H1 (cell line): Measurements from ENCODE around the gene PLA2G4E. TPM values are rescaled to one million over a fixed set of nuclear protein-coding genes. Genes with fewer than 3 reads are reported as not detected.
A peak's percentile ranks its signal among the peaks of the same experiment; 100 is the strongest.

Experiments used
- CTCF ChIA-PET: fragments of 300-600 bp; sonication (Branson Sonifier 250); formaldehyde crosslinking; loops from one replicate; lab custom pipeline; 2021; ENCODE audit not compliant: partially characterized antibody; lab: Charles Lee
- POLR2A ChIA-PET: fragments of 300-600 bp; sonication (Branson Sonifier 250); formaldehyde crosslinking; loops from one replicate; lab custom pipeline; 2021; ENCODE audit warnings: inconsistent platforms; ENCODE audit not compliant: partially characterized antibody; lab: Charles Lee
- DNase-seq, 2 experiments: peaks; one replicate each; pipeline versions ENCODE4 v3.0.0 to v3.0.0-alpha.2; 2010 to 2022; ENCODE audit warnings: low spot score in 2 of 2, low read depth in 1 of 2, mixed read lengths in 1 of 2
- FAIRE-seq: peaks from 2 replicates; lab custom pipeline; 2011; peaks lifted over from hg19 to GRCh38; lab: Jason Lieb, UNC
- H2AFZ ChIP-seq: 2 replicates; pipeline ENCODE4 v1.8.1; 2012; ENCODE audit warnings: low read length, inconsistent platforms
- H2AK5ac ChIP-seq: 2 replicates; pipeline ENCODE4 v1.6.1; 2013; ENCODE audit warnings: low read depth, low read length
- H2BK120ac ChIP-seq: replicated peaks from 2 replicates; pipeline ENCODE3; 2013; ENCODE audit warnings: low read depth, low read length, inconsistent platforms
- H2BK12ac ChIP-seq: 2 replicates; pipeline ENCODE4 v1.6.1; 2013; ENCODE audit warnings: low read depth, low read length
- H2BK15ac ChIP-seq: 2 replicates; pipeline ENCODE4 v1.6.1; 2013; ENCODE audit warnings: low read length
- H2BK20ac ChIP-seq: 2 replicates; pipeline ENCODE4 v1.6.1; 2013; ENCODE audit warnings: low read length
- H2BK5ac ChIP-seq: 2 replicates; pipeline ENCODE4 v1.6.1; 2013; ENCODE audit warnings: low read depth, low read length
- H3K14ac ChIP-seq: 2 replicates; pipeline ENCODE4 v1.6.1; 2013; ENCODE audit warnings: inconsistent platforms; ENCODE audit not compliant: insufficient read length
- H3K18ac ChIP-seq: 2 replicates; pipeline ENCODE4 v1.6.1; 2013; ENCODE audit warnings: low read length; ENCODE audit errors: extremely low read depth
- H3K23ac ChIP-seq: 2 replicates; pipeline ENCODE4 v1.6.1; 2013; ENCODE audit warnings: inconsistent platforms; ENCODE audit not compliant: insufficient read length
- H3K23me2 ChIP-seq: 2 replicates; pipeline ENCODE4 v1.6.1; 2013; ENCODE audit warnings: low read depth, low read length
- H3K27ac ChIP-seq: 2 replicates; pipeline ENCODE4 v1.6.1; 2011; ENCODE audit warnings: low read depth, low read length, inconsistent platforms
- H3K27me3 ChIP-seq, 4 experiments: replicated peaks in 1 of 4; 1 replicate in 1 of 4; 2 replicates in 3 of 4; pipeline versions ENCODE4 v1.6.1 to v1.8.1; 2011 to 2013; ENCODE audit warnings: low read length in 3 of 4, mild to moderate bottlenecking in 3 of 4, inconsistent platforms in 2 of 4, mixed read lengths in 2 of 4, moderate library complexity in 1 of 4; ENCODE audit not compliant: control insufficient read depth in 3 of 4, insufficient read depth in 3 of 4; ENCODE audit errors: extremely low read depth in 1 of 4
- H3K36me3 ChIP-seq, 4 experiments: 2 replicates each; pipeline versions ENCODE4 v1.6.1 to v1.8.1; 2011 to 2013; ENCODE audit warnings: mild to moderate bottlenecking in 4 of 4, low read length in 3 of 4, moderate library complexity in 2 of 4, control low read depth in 1 of 4, inconsistent platforms in 1 of 4; ENCODE audit not compliant: insufficient read depth in 4 of 4, control insufficient read depth in 2 of 4
- H3K4ac ChIP-seq: replicated peaks from 2 replicates; pipeline ENCODE3; 2013; ENCODE audit warnings: low read length, low read depth, mixed read lengths, inconsistent platforms; ENCODE audit not compliant: insufficient read length
- H3K4me1 ChIP-seq, 4 experiments: replicated peaks in 1 of 4; 1 replicate in 1 of 4; 2 replicates in 3 of 4; pipeline versions ENCODE4 v1.6.1 to v1.8.1; 2011 to 2013; ENCODE audit warnings: low read length in 3 of 4, inconsistent platforms in 2 of 4, mixed read lengths in 1 of 4; ENCODE audit not compliant: insufficient read depth in 4 of 4, control insufficient read depth in 3 of 4
- H3K4me2 ChIP-seq, 2 experiments: 2 replicates each; pipeline versions ENCODE4 v1.6.1 to v1.8.1; 2011 to 2013; ENCODE audit warnings: low read depth in 2 of 2, low read length in 2 of 2, control low read depth in 1 of 2, inconsistent platforms in 1 of 2, mild to moderate bottlenecking in 1 of 2; ENCODE audit not compliant: insufficient read depth in 1 of 2
- H3K4me3 ChIP-seq, 4 experiments: fragments of 200-600, 300-600 bp in 1 of 4; sonication (generic), shearing (Covaris generic), sonication (Bioruptor Twin) in 1 of 4; 2 replicates each; pipeline versions ENCODE4 v1.5.1 to v1.8.1; 2011 to 2016; ENCODE audit warnings: low read length in 4 of 4, low read depth in 3 of 4, control low read depth in 2 of 4, inconsistent platforms in 2 of 4, mild to moderate bottlenecking in 2 of 4, mixed read lengths in 1 of 4, moderate library complexity in 1 of 4; ENCODE audit not compliant: insufficient read depth in 2 of 4; ENCODE audit errors: extremely low read depth in 1 of 4
- H3K56ac ChIP-seq: replicated peaks from 2 replicates; pipeline ENCODE3; 2013; ENCODE audit warnings: low read depth, mild to moderate bottlenecking, mixed read lengths, low read length, inconsistent platforms; ENCODE audit not compliant: insufficient read length
- H3K79me1 ChIP-seq: 2 replicates; pipeline ENCODE4 v1.6.1; 2013; ENCODE audit warnings: low read depth, low read length, control low read depth
- H3K79me2 ChIP-seq, 2 experiments: 2 replicates each; pipeline versions ENCODE4 v1.6.1 to v1.8.1; 2012 to 2013; ENCODE audit warnings: low read length in 2 of 2, mild to moderate bottlenecking in 2 of 2, inconsistent platforms in 1 of 2; ENCODE audit not compliant: insufficient read depth in 2 of 2, control insufficient read depth in 1 of 2
- H3K9ac ChIP-seq, 4 experiments: replicated peaks in 1 of 4; 1 replicate in 1 of 4; 2 replicates in 3 of 4; pipeline versions ENCODE4 v1.6.1 to v1.8.1; 2011 to 2013; ENCODE audit warnings: low read depth in 3 of 4, low read length in 3 of 4, control low read depth in 2 of 4, mild to moderate bottlenecking in 2 of 4, moderate library complexity in 2 of 4, inconsistent platforms in 1 of 4; ENCODE audit errors: extremely low read depth in 1 of 4
- H3K9me3 ChIP-seq, 2 experiments: 2 replicates each; pipeline versions ENCODE4 v1.6.1 to v1.8.1; 2012 to 2013; ENCODE audit warnings: mild to moderate bottlenecking in 2 of 2, moderate library complexity in 2 of 2, control low read depth in 1 of 2, inconsistent platforms in 1 of 2, low read depth in 1 of 2, low read length in 1 of 2, mixed read lengths in 1 of 2; ENCODE audit not compliant: insufficient read depth in 2 of 2
- H4K20me1 ChIP-seq, 2 experiments: replicated peaks in 1 of 2; 2 replicates each; pipeline versions ENCODE3 to v1.8.1; 2011 to 2013; ENCODE audit warnings: inconsistent platforms in 2 of 2, low read length in 2 of 2, mild to moderate bottlenecking in 1 of 2; ENCODE audit not compliant: insufficient read depth in 2 of 2, control insufficient read depth in 1 of 2
- H4K5ac ChIP-seq: 2 replicates; pipeline ENCODE4 v1.6.1; 2013; ENCODE audit warnings: low read length, low read depth, mixed read lengths, inconsistent platforms; ENCODE audit not compliant: insufficient read length
- H4K8ac ChIP-seq: 2 replicates; pipeline ENCODE4 v1.8.0; 2013; ENCODE audit warnings: mild to moderate bottlenecking, moderate library complexity, low read length, inconsistent platforms; ENCODE audit not compliant: insufficient read depth; ENCODE audit errors: extremely low read depth
- H4K91ac ChIP-seq: replicated peaks from 2 replicates; pipeline ENCODE3; 2013; ENCODE audit warnings: low read length, mixed read lengths, inconsistent platforms; ENCODE audit not compliant: insufficient read length
- RXRA ChIP-seq: IDR thresholded peaks from 2 replicates; pipeline ENCODE4 v1.6.1; 2011; ENCODE audit warnings: low read depth, mild to moderate bottlenecking, low read length, moderate library complexity; ENCODE audit not compliant: insufficient read depth
- TCF12 ChIP-seq: IDR thresholded peaks from 2 replicates; pipeline ENCODE4 v1.6.1; 2011; ENCODE audit warnings: low read depth, mild to moderate bottlenecking, low read length
- TEAD4 ChIP-seq: IDR thresholded peaks from 2 replicates; pipeline ENCODE4 v1.6.1; 2012; ENCODE audit warnings: low read depth, low read length, inconsistent platforms, mixed read lengths
- WGBS, 2 experiments: shearing (Covaris generic) in 1 of 2; methylation state at CpG; one replicate each; pipeline versions ENCODE4 v1.1.6 to v1.1.7; 2013 to 2015; ENCODE audit warnings: low lambda C conversion rate in 2 of 2, mixed read lengths in 2 of 2, inconsistent platforms in 1 of 2, low coverage in 1 of 2, missing lambda C conversion rate in 1 of 2; ENCODE audit not compliant: insufficient replicate concordance in 2 of 2, insufficient coverage in 1 of 2, insufficient read length in 1 of 2; ENCODE audit errors: extremely low coverage in 1 of 2, missing lambda C conversion rate in 1 of 2; 5-methylcytosine and 5-hydroxymethylcytosine counted together
- polyA plus RNA-seq, 7 experiments: library from polyadenylated mRNA; depleted of rRNA in 3 of 7; stranded (reverse) in 5 of 7; unstranded in 2 of 7; fragments of >200 nt in 5 of 7; fragments of 200-250 nt in 2 of 7; gene quantifications; 1 replicate in 5 of 7; 2 replicates in 1 of 7; 4 replicates in 1 of 7; pipeline versions ENCODE4 v1.2.1 to v1.2.3, GENCODE V29; 2011 to 2013; ENCODE audit warnings: missing spikeins in 2 of 7, mixed read lengths in 2 of 7
- total RNA-seq: library from RNA; stranded (reverse); fragmentation: NEBNext Ultra II Directional; extraction: Animal tissue kit (Norgen Biotek cat#: 25700); gene quantifications from 2 replicates; pipeline ENCODE4 v1.2.1, GENCODE V29; 2021
- TF ChIP-seq, protein P1 (sequence below), 3 experiments: IDR thresholded peaks; 1 replicate in 2 of 3; 2 replicates in 1 of 3; pipeline versions ENCODE4 v1.5.1 to v1.6.1; 2011; ENCODE audit warnings: low read length in 3 of 3, mild to moderate bottlenecking in 3 of 3, inconsistent platforms in 2 of 3, low read depth in 1 of 3, moderate library complexity in 1 of 3; ENCODE audit not compliant: insufficient read depth in 1 of 3; ENCODE audit errors: control extremely low read depth in 1 of 3

PLA2G4E gene
- total and polyA plus RNA-seq, 2 of the 8 experiments (the other 6 are each of a cell fraction or from before 2014, with no cell fraction given) = 0.03 TPM; not detected in 1

DNA sequence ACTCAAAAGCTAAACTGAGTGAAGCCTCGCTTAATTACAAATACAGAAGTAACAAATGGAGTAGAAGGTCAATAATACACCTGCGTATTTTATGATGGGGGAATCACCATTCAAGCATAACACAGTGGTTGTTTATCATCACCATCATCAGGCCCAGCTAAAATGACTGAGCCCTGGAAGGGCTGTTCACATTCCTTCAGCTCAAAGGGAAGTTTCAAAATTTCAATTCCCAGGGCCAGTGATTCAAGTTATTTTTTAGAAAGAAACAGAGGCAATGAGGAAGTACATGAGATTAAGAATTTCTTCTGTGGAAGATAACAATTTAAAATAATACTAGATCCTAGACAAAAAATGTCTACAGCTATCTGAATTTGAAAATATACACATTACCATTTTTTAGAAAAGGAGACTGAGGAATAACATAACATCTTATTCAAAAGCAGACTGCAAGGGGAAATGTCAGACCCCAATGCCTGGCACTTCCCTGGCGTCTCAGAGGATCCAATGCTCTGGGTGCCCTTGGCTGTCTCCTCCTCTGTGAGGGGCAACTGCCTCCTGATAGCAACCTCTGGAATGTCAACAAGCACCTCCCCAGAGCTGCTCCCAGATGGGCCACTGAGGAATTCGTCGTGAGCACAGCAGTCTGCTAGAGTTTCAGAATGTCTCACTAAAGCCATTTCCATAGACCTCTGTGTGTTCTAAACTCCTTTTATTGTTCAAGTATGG, 71.3 kb downstream of the PLA2G4E start:
- Histone ChIP-seq H3K4me2 (no peak overlapping the region), H4K20me1 (peaks cover 4 to 9% of the 10 kb centered on the region in 2 experiments), H3K14ac (no peak overlapping the region), H2BK120ac (no peak overlapping the region), H3K36me3 (peaks cover 4 to 23% (median 15%) of the 10 kb centered on the region in 4 experiments; a peak in 5 of 8 replicates), H2BK5ac (no peak overlapping the region), H3K23ac (no peak overlapping the region), H2AFZ (no peak overlapping the region), H3K79me2 (peaks cover 0 to 4% of the 10 kb centered on the region in 2 experiments; a peak in 1 of 4 replicates), H3K9ac (no peak overlapping the region), H3K4ac (no peak overlapping the region), H3K27me3 (no peaks in the 10 kb centered on the region), H3K56ac (no peak overlapping the region), H3K4me1 (peaks cover 0 to 3% (median 0%) of the 10 kb centered on the region in 4 experiments; a peak in 2 of 7 replicates), H4K8ac (no peak overlapping the region), H3K18ac (no peak overlapping the region), H4K5ac (no peak overlapping the region), H3K9me3 (no peaks in the 10 kb centered on the region), H2BK15ac (no peak overlapping the region), H3K4me3 (no peak overlapping the region), H3K23me2 (no peaks in the 10 kb centered on the region), H3K27ac (no peak overlapping the region), H4K91ac (no peak overlapping the region), H2BK12ac (no peak overlapping the region), H2AK5ac (no peak overlapping the region), H2BK20ac (no peak overlapping the region), H3K79me1 (no peaks in the 10 kb centered on the region; the same call in none of the 2 replicates)
- TF ChIP-seq TEAD4 (peak; percentile 71; the same call in 1 of the 2 replicates), RXRA (no peak), TCF12 (no peak)
- TF ChIP-seq, protein P1, sequence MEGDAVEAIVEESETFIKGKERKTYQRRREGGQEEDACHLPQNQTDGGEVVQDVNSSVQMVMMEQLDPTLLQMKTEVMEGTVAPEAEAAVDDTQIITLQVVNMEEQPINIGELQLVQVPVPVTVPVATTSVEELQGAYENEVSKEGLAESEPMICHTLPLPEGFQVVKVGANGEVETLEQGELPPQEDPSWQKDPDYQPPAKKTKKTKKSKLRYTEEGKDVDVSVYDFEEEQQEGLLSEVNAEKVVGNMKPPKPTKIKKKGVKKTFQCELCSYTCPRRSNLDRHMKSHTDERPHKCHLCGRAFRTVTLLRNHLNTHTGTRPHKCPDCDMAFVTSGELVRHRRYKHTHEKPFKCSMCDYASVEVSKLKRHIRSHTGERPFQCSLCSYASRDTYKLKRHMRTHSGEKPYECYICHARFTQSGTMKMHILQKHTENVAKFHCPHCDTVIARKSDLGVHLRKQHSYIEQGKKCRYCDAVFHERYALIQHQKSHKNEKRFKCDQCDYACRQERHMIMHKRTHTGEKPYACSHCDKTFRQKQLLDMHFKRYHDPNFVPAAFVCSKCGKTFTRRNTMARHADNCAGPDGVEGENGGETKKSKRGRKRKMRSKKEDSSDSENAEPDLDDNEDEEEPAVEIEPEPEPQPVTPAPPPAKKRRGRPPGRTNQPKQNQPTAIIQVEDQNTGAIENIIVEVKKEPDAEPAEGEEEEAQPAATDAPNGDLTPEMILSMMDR (IDR thresholded peaks at IDR 0.05; ENCODE audit: control extremely low read depth in 1 of 3, insufficient read depth in 1 of 3, low read depth in 1 of 3, low read length in 3 of 3) = no peak
- FAIRE-seq (no peak), DNase-seq (no peak)
- ChIA-PET POLR2A (interaction anchor here (0.6 to 1.3 kb wide), 2 partner anchors 23 to 1470 kb away, joined by 3 to 4 read pairs; partner anchors contain the start of gene EHD4), CTCF (interaction anchor here (0.8 to 1.6 kb wide), 5 partner anchors 19 to 135 kb away, joined by 3 to 5 read pairs (median 3); partner anchors contain the start of gene EHD4)
- WGBS, 2 experiments = 85% methylated on average over 5 of the region's 5 CpGs; no CpG with 5 or more reads in 1 of the 2 experiments
